ENCODE measurements around the gene FGD3.
A peak's percentile ranks its signal among the peaks of the same experiment; 100 is the strongest.

The FGD3 gene

GRCh38 chr9:92964607-92965060 is 17.3 kb downstream of the FGD3 start:
- in situ Hi-C loops (cut with MboI; ENCODE audit: low sequenced_read_pairs), result no loop called here
- H3K27me3 ChIP-seq (ENCODE audit: low read depth), result no peaks in the 10 kb centered on the region
- no peak for DNase-seq (ENCODE audit: low spot score in 2 of 2)
- no peaks in the 10 kb centered on the region for H3K4me1 ChIP-seq
- no peaks in the 10 kb centered on the region for H3K9me3 ChIP-seq
- H3K4me3 ChIP-seq, result no peak overlapping the region
- H3K36me3 ChIP-seq (replicated peaks), result no peaks in the 10 kb centered on the region

GRCh38 chr9:92965061-92965758 is 17.9 kb downstream of the FGD3 start:
- H3K9me3 ChIP-seq, result no peaks in the 10 kb centered on the region
- no peaks in the 10 kb centered on the region for H3K36me3 ChIP-seq (replicated peaks)
- DNase-seq (ENCODE audit: low spot score in 2 of 2), result no peak
- H3K4me1 ChIP-seq, result peaks cover 2% of the 10 kb centered on the region
- in situ Hi-C loops (cut with MboI; ENCODE audit: low sequenced_read_pairs), result no loop called here
- H3K27me3 ChIP-seq (ENCODE audit: low read depth), result no peaks in the 10 kb centered on the region
- H3K4me3 ChIP-seq, result no peak overlapping the region

DNA sequence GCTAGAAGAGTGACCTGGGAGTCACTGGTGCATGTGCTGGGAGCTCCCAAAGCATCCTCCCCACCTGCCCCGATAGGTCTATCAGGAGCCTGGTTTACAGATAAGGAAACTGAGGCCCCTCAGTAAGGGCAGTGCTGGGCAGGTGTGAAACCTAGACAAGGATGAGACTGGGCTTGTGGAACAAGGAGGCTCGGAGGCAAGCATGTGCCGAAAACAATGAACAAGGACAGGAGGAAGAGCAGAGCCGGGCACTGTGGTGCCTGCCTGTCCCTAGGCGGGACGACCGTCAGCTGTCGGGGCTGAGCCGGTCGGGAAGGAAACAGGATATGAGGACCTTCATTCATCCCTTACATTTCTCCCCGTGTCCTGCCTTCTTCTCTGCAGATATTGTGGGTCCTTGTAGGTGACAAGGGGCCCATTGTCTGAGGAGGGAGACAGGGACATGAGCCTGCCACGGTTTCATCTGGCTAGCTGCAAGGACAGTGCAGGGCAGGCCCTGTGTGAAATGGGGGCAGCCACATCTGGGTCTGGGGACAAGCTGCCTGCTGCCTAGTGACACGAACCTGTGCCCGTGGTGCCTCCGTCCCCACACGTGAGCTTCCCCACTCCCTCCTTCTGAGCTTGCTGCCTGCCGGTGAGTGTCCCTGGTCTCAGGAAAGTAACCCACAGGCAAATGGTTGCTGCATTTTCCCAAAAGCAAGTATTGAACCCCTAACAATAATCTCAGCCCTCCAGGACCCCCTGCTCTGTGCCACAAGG is 18.6 kb downstream of the FGD3 start:
- H3K4me3 ChIP-seq, result no peak overlapping the region
- in situ Hi-C loops (cut with MboI; ENCODE audit: low sequenced_read_pairs), result no loop called here

DNA sequence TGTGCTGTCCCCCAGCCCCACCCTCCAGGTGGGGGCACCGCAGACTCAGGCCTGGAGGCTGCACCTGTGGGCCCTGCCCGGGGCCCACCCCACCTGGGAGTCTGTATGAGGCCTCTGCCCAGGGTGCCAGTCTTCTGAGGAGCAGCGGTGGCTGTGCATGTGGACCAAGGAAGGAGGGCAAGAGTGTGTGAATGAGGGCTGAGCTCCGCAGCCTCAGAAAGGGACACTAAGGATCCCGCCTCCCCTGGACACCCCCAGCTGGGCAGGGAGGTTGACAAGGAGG is 19.1 kb downstream of the FGD3 start:
- Histone ChIP-seq H3K4me3 (no peak overlapping the region), H3K27me3 (ENCODE audit: low read depth) (no peaks in the 10 kb centered on the region), H3K4me1 (peaks cover 8% of the 10 kb centered on the region), H3K36me3 (replicated peaks) (no peaks in the 10 kb centered on the region), H3K9me3 (no peaks in the 10 kb centered on the region)
- in situ Hi-C loops (cut with MboI; ENCODE audit: low sequenced_read_pairs), result no loop called here
- no peak for DNase-seq (ENCODE audit: low spot score in 2 of 2)

More for the DNA sequence above, 18.6 kb downstream of the FGD3 start:
- no peak for DNase-seq (ENCODE audit: low spot score in 2 of 2)
- no peaks in the 10 kb centered on the region for H3K9me3 ChIP-seq
- peaks cover 7% of the 10 kb centered on the region for H3K4me1 ChIP-seq
- H3K36me3 ChIP-seq (replicated peaks), result no peaks in the 10 kb centered on the region
- no peaks in the 10 kb centered on the region for H3K27me3 ChIP-seq (ENCODE audit: low read depth)

DNA sequence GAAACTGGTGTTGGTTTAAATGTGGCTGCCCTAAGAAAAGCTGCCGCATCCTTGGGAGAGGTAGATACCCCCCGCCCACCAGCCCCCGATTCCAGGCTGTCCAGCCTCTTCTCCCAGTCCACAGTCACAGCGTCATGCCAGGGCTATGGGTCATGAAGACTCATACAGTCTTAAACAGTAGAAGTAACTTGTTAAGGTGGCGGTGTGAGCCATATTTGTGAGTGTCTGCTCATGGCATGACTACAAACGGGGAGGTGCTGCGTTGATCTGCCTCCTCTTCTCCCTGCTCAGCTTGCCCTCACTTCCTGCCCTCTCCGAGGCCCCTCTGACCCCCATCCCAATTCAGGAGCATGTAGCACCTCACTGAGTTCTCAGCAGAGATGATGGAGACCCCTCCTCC is 20.8 kb downstream of the FGD3 start:
- Histone ChIP-seq H3K36me3 (replicated peaks) (no peaks in the 10 kb centered on the region), H3K27me3 (ENCODE audit: low read depth) (no peaks in the 10 kb centered on the region), H3K4me1 (peaks cover 8% of the 10 kb centered on the region), H3K4me3 (no peak overlapping the region), H3K9me3 (no peaks in the 10 kb centered on the region)
- in situ Hi-C loops (cut with MboI; ENCODE audit: low sequenced_read_pairs), result no loop called here
- no peak for DNase-seq (ENCODE audit: low spot score in 2 of 2)

DNA sequence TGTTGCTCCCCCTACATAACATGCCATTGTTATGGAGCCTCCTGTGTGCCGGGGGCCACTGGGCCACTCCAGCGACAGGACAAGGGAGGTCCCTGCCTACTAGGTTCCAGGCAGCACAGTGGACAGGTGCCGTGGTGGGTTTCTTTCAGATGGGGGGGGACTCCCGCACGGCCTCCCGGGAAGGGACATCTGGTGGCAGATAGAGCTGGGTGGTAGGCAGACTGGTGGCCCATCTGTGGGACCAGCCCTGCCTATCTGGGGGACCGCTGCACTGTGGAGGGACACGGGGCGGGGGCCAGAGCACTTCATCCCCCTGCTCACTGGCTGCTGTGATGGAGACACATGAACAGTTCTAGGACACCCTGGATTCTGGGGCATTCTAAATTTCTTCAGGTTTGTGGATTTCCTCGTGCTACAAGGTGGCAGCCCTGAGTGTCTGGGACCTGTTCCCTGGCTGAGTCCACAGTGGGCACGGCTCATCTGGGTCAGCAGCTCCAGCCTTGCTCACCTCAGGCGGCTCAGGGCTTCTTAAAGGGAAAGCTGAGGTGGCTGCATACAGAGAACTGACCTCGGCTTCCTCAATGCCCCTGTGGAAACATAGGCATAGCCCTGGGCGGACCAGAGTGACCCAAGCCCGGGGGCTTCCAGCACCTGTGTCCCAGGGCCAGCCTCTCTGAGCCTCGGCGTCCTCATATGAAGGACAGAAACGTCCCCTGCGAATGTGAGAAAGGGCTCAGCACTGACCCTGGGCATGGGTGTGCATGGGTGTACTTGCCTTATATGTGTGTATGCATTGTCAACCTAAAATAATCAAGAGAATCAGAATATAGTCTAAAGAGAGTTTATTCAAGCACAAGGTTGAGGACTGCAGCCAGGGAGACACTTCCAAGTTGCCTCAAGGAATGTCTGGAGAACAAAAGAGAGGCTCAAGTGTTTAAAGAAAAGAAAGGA is 22.5 kb downstream of the FGD3 start:
- H3K4me1 ChIP-seq, result peaks cover 8% of the 10 kb centered on the region
- no peaks in the 10 kb centered on the region for H3K36me3 ChIP-seq (replicated peaks)
- no peak for DNase-seq (ENCODE audit: low spot score in 2 of 2)
- H3K27me3 ChIP-seq (ENCODE audit: low read depth), result no peaks in the 10 kb centered on the region
- no peaks in the 10 kb centered on the region for H3K9me3 ChIP-seq
- no peak overlapping the region for H3K4me3 ChIP-seq
- in situ Hi-C loops (cut with MboI; ENCODE audit: low sequenced_read_pairs), result no loop called here

- Histone ChIP-seq H3K36me3 (replicated peaks) (no peaks in the 10 kb centered on the region), H3K4me1 (peaks cover 8% of the 10 kb centered on the region), H3K27me3 (ENCODE audit: low read depth) (no peaks in the 10 kb centered on the region), H3K9me3 (no peaks in the 10 kb centered on the region), H3K4me3 (no peak overlapping the region)
- in situ Hi-C loops (cut with MboI; ENCODE audit: low sequenced_read_pairs), result no loop called here
- DNase-seq (ENCODE audit: low spot score in 2 of 2), result peak; percentile 74 to 85
Observed at GRCh38 chr9:92970467-92970923, 23.2 kb downstream of the FGD3 start.

GRCh38 chr9:92971121-92971520 is 23.8 kb downstream of the FGD3 start:
- H3K36me3 ChIP-seq (replicated peaks), result no peaks in the 10 kb centered on the region
- peaks cover 8% of the 10 kb centered on the region for H3K4me1 ChIP-seq
- in situ Hi-C loops (cut with MboI; ENCODE audit: low sequenced_read_pairs), result no loop called here
- H3K9me3 ChIP-seq, result no peaks in the 10 kb centered on the region
- H3K27me3 ChIP-seq (ENCODE audit: low read depth), result no peaks in the 10 kb centered on the region
- no peak overlapping the region for H3K4me3 ChIP-seq
- DNase-seq (ENCODE audit: low spot score in 2 of 2), result no peak

GRCh38 chr9:92971776-92972175 is 24.5 kb downstream of the FGD3 start:
- no peak for DNase-seq (ENCODE audit: low spot score in 2 of 2)
- in situ Hi-C loops (cut with MboI; ENCODE audit: low sequenced_read_pairs), result no loop called here
- Histone ChIP-seq H3K27me3 (ENCODE audit: low read depth) (no peaks in the 10 kb centered on the region), H3K4me3 (no peak overlapping the region), H3K36me3 (replicated peaks) (no peaks in the 10 kb centered on the region), H3K4me1 (peaks cover 8% of the 10 kb centered on the region), H3K9me3 (no peaks in the 10 kb centered on the region)

DNA sequence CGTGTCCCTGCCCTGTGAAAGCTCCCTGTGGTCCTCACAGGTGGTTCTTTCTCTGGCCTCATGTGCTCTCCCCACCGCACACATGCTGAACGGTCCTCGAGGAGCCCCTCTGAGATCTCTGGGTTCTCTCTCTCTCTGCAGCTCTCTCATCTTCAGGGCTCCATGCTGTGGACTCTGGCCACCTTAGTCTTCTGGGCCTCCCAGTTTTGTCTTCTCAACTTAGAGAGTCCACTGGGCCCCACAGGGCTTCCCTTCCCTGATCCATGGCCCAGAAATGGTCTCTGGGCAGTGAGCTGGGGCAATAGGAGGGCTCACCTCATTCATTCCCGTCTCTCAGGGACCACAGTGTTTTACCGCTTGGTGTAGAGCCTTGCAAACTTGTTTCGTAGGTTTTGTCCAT is 26.4 kb downstream of the FGD3 start:
- Histone ChIP-seq H3K4me1 (peaks cover 8% of the 10 kb centered on the region), H3K4me3 (no peak overlapping the region), H3K9me3 (no peaks in the 10 kb centered on the region), H3K36me3 (replicated peaks) (no peaks in the 10 kb centered on the region), H3K27me3 (ENCODE audit: low read depth) (no peaks in the 10 kb centered on the region)
- no peak for DNase-seq (ENCODE audit: low spot score in 2 of 2)
- in situ Hi-C loops (cut with MboI; ENCODE audit: low sequenced_read_pairs), result no loop called here

DNA sequence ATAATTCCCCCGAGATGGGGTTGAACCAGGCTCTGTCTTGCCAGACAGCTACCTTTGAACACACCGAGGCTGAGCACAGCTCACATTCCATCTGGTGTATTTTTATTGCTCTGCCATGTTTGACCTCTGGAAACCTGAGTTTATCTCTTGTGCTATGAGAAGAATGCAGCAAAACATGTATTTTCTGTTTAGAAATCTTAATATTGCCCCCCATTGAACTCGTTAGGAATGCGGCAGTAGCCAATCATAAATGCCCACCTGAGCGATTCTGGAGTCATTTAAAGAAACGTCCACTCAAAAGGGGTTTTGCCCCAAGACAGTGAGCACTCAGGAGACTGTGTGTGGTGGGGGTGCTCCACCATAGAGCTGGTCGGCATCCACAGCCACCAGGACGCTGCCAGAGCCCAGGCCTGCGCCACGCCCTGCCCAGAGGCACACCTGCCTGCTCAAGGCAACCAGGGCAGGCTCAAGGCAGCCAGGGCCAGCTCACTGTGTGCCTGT is 26.9 kb downstream of the FGD3 start:
- no peaks in the 10 kb centered on the region for H3K9me3 ChIP-seq
- H3K4me1 ChIP-seq, result peaks cover 8% of the 10 kb centered on the region
- in situ Hi-C loops (cut with MboI; ENCODE audit: low sequenced_read_pairs), result no loop called here
- no peaks in the 10 kb centered on the region for H3K36me3 ChIP-seq (replicated peaks)
- no peaks in the 10 kb centered on the region for H3K27me3 ChIP-seq (ENCODE audit: low read depth)
- DNase-seq (ENCODE audit: low spot score in 2 of 2), result no peak
- H3K4me3 ChIP-seq, result no peak overlapping the region

GRCh38 chr9:92974761-92975755 is 27.7 kb downstream of the FGD3 start:
- no peak for DNase-seq (ENCODE audit: low spot score in 2 of 2)

DNA sequence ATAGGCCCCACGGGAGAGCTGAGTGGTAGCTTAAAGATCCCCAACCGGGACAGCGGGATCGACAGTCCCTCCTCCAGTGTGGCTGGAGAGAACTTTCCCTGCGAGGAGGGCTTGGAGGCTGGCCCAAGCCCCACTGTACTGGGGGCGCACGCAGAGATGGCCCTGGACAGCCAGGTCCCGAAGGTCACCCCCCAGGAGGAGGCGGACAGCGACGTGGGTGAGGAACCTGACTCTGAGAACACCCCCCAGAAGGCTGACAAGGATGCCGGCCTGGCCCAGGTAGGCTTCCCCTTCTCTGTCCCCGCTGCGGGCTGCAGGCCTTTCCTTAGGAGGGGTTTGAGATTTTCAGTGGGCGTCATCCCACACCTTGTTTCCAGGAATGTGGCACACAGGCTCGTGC is 29.1 kb downstream of the FGD3 start:
- no peaks in the 10 kb centered on the region; the same call in 1 of the 2 replicates for H3K9me3 ChIP-seq
- no peak for DNase-seq (ENCODE audit: low spot score in 2 of 2)
- no peak overlapping the region for H3K4me3 ChIP-seq
- in situ Hi-C loops (cut with MboI; ENCODE audit: low sequenced_read_pairs), result no loop called here
- no peaks in the 10 kb centered on the region for H3K27me3 ChIP-seq (ENCODE audit: low read depth)
- no peaks in the 10 kb centered on the region for H3K36me3 ChIP-seq (replicated peaks)
- no peaks in the 10 kb centered on the region; the same call in 1 of the 2 replicates for H3K4me1 ChIP-seq

More at GRCh38 chr9:92974761-92975755, 27.7 kb downstream of the FGD3 start:
- Histone ChIP-seq H3K36me3 (replicated peaks) (no peaks in the 10 kb centered on the region), H3K27me3 (ENCODE audit: low read depth) (no peaks in the 10 kb centered on the region), H3K4me3 (no peak overlapping the region), H3K9me3 (no peaks in the 10 kb centered on the region), H3K4me1 (peaks cover 6% of the 10 kb centered on the region)
- in situ Hi-C loops (cut with MboI; ENCODE audit: low sequenced_read_pairs), result no loop called here
